ENCODE results near the gene GUCY1B1.
A peak's percentile ranks its signal among the peaks of the same experiment; 100 is the strongest.

The GUCY1B1 gene

GRCh38 chr4:155809835-155810234 lies 51.0 kb downstream of the GUCY1B1 start:
- no peak overlapping the region for H4K91ac ChIP-seq (ENCODE audit: low read length)
- H3K4me3 ChIP-seq (ENCODE audit: insufficient read depth in 1 of 2, low read depth in 1 of 2, low read length in 2 of 2): no peak overlapping the region
- peak; percentile 87 for DNase-seq
- H2AFZ ChIP-seq (ENCODE audit: low read depth, low read length): no peak overlapping the region
- H3K23ac ChIP-seq (ENCODE audit: low read length in 2 of 2): no peak overlapping the region
- H3K4ac ChIP-seq (ENCODE audit: low read depth in 1 of 2, low read length in 2 of 2): no peak overlapping the region
- H2BK120ac ChIP-seq (ENCODE audit: low read depth, low read length): no peak overlapping the region
- H3K14ac ChIP-seq (ENCODE audit: low read length in 2 of 2): no peak overlapping the region
- H3K27me3 ChIP-seq (ENCODE audit: control insufficient read depth in 1 of 2, insufficient read depth in 1 of 2, low read length in 2 of 2): no peaks in the 10 kb centered on the region
- H2AK5ac ChIP-seq (ENCODE audit: low read length, severe bottlenecking): no peak overlapping the region
- no peak overlapping the region for H2BK12ac ChIP-seq (ENCODE audit: low read length in 2 of 2)
- no peaks in the 10 kb centered on the region for H3K79me1 ChIP-seq (replicated peaks; ENCODE audit: low read length, poor library complexity, severe bottlenecking)
- 86% methylated on average over 1 of the region's 1 CpG for WGBS
- peaks cover 1% of the 10 kb centered on the region for H3K4me1 ChIP-seq (ENCODE audit: control insufficient read depth, insufficient read depth, low read depth, low read length)
- no peak overlapping the region for H2BK5ac ChIP-seq (ENCODE audit: low read depth, low read length, poor library complexity, severe bottlenecking)
- H3K27ac ChIP-seq (ENCODE audit: low read length, poor library complexity, severe bottlenecking): no peak overlapping the region
- H3K36me3 ChIP-seq (ENCODE audit: control insufficient read depth in 1 of 2, insufficient read depth in 2 of 2, low read depth in 1 of 2, low read length in 2 of 2): no peaks in the 10 kb centered on the region
- no peak overlapping the region for H3K18ac ChIP-seq (ENCODE audit: low read depth in 1 of 2, low read length in 2 of 2)
- H3K4me2 ChIP-seq (ENCODE audit: low read length, poor library complexity, severe bottlenecking): no peak overlapping the region
- no peaks in the 10 kb centered on the region for H3K9me3 ChIP-seq (ENCODE audit: control insufficient read depth, low read length)
- H3K9ac ChIP-seq (ENCODE audit: low read length): peak overlapping the region; percentile 35
- no peak overlapping the region for H4K8ac ChIP-seq (ENCODE audit: low read length)
- H2BK15ac ChIP-seq (ENCODE audit: low read depth, poor library complexity, severe bottlenecking): no peak overlapping the region

GRCh38 chr4:155811083-155811482 lies 52.3 kb downstream of the GUCY1B1 start:
- H3K18ac ChIP-seq (ENCODE audit: low read depth in 1 of 2, low read length in 2 of 2): no peak overlapping the region
- H4K91ac ChIP-seq (ENCODE audit: low read length): no peak overlapping the region
- H3K79me1 ChIP-seq (replicated peaks; ENCODE audit: low read length, poor library complexity, severe bottlenecking): no peaks in the 10 kb centered on the region
- no peak overlapping the region for H3K4me3 ChIP-seq (ENCODE audit: insufficient read depth in 1 of 2, low read depth in 1 of 2, low read length in 2 of 2)
- H2AFZ ChIP-seq (ENCODE audit: low read depth, low read length): no peak overlapping the region
- no peak overlapping the region for H3K4me2 ChIP-seq (ENCODE audit: low read length, poor library complexity, severe bottlenecking)
- H2AK5ac ChIP-seq (ENCODE audit: low read length, severe bottlenecking): no peak overlapping the region
- H2BK120ac ChIP-seq (ENCODE audit: low read depth, low read length): no peak overlapping the region
- peak overlapping the region in 1 of 2 experiments; percentile 17 for H3K4ac ChIP-seq (ENCODE audit: low read depth in 1 of 2, low read length in 2 of 2)
- H3K9ac ChIP-seq (ENCODE audit: low read length): no peak overlapping the region
- no peak overlapping the region for H2BK12ac ChIP-seq (ENCODE audit: low read length in 2 of 2)
- no peaks in the 10 kb centered on the region for H3K4me1 ChIP-seq (ENCODE audit: control insufficient read depth, insufficient read depth, low read depth, low read length)
- no peak overlapping the region for H2BK15ac ChIP-seq (ENCODE audit: low read depth, poor library complexity, severe bottlenecking)
- H3K27ac ChIP-seq (ENCODE audit: low read length, poor library complexity, severe bottlenecking): no peak overlapping the region
- H3K36me3 ChIP-seq (ENCODE audit: control insufficient read depth in 1 of 2, insufficient read depth in 2 of 2, low read depth in 1 of 2, low read length in 2 of 2): no peaks in the 10 kb centered on the region
- no peak overlapping the region for H4K8ac ChIP-seq (ENCODE audit: low read length)
- 95% methylated on average over 2 of the region's 2 CpGs for WGBS
- no peak for DNase-seq
- H3K14ac ChIP-seq (ENCODE audit: low read length in 2 of 2): no peak overlapping the region
- no peaks in the 10 kb centered on the region for H3K27me3 ChIP-seq (ENCODE audit: control insufficient read depth in 1 of 2, insufficient read depth in 1 of 2, low read length in 2 of 2)
- no peak overlapping the region for H2BK5ac ChIP-seq (ENCODE audit: low read depth, low read length, poor library complexity, severe bottlenecking)
- no peak overlapping the region for H3K23ac ChIP-seq (ENCODE audit: low read length in 2 of 2)
- H3K9me3 ChIP-seq (ENCODE audit: control insufficient read depth, low read length): no peaks in the 10 kb centered on the region

GRCh38 chr4:155818639-155819038 lies 59.8 kb downstream of the GUCY1B1 start:
- Histone ChIP-seq H2AFZ (ENCODE audit: low read depth, low read length) (no peak overlapping the region), H3K18ac (ENCODE audit: low read depth in 1 of 2, low read length in 2 of 2) (no peak overlapping the region), H2BK12ac (ENCODE audit: low read length in 2 of 2) (no peak overlapping the region), H3K27me3 (ENCODE audit: control insufficient read depth in 1 of 2, insufficient read depth in 1 of 2, low read length in 2 of 2) (no peaks in the 10 kb centered on the region), H2BK5ac (ENCODE audit: low read depth, low read length, poor library complexity, severe bottlenecking) (no peak overlapping the region), H3K79me1 (replicated peaks; ENCODE audit: low read length, poor library complexity, severe bottlenecking) (no peaks in the 10 kb centered on the region), H4K8ac (ENCODE audit: low read length) (no peak overlapping the region), H3K4me3 (ENCODE audit: insufficient read depth in 1 of 2, low read depth in 1 of 2, low read length in 2 of 2) (no peak overlapping the region), H2BK15ac (ENCODE audit: low read depth, poor library complexity, severe bottlenecking) (no peak overlapping the region), H3K9me3 (ENCODE audit: control insufficient read depth, low read length) (no peaks in the 10 kb centered on the region), H3K23ac (ENCODE audit: low read length in 2 of 2) (no peak overlapping the region), H4K91ac (ENCODE audit: low read length) (no peak overlapping the region), H3K36me3 (ENCODE audit: control insufficient read depth in 1 of 2, insufficient read depth in 2 of 2, low read depth in 1 of 2, low read length in 2 of 2) (no peaks in the 10 kb centered on the region), H3K14ac (ENCODE audit: low read length in 2 of 2) (no peak overlapping the region), H3K4me1 (ENCODE audit: control insufficient read depth, insufficient read depth, low read depth, low read length) (no peaks in the 10 kb centered on the region), H2BK120ac (ENCODE audit: low read depth, low read length) (no peak overlapping the region), H3K4me2 (ENCODE audit: low read length, poor library complexity, severe bottlenecking) (no peak overlapping the region), H3K9ac (ENCODE audit: low read length) (no peak overlapping the region), H3K27ac (ENCODE audit: low read length, poor library complexity, severe bottlenecking) (no peak overlapping the region), H3K4ac (ENCODE audit: low read depth in 1 of 2, low read length in 2 of 2) (no peak overlapping the region), H2AK5ac (ENCODE audit: low read length, severe bottlenecking) (no peak overlapping the region)
- DNase-seq: no peak
- WGBS: 97% methylated on average over 1 of the region's 2 CpGs

GRCh38 chr4:155819066-155819465 lies 60.2 kb downstream of the GUCY1B1 start:
- Histone ChIP-seq H3K23ac (ENCODE audit: low read length in 2 of 2) (no peak overlapping the region), H3K9me3 (ENCODE audit: control insufficient read depth, low read length) (no peaks in the 10 kb centered on the region), H4K91ac (ENCODE audit: low read length) (no peak overlapping the region), H3K27ac (ENCODE audit: low read length, poor library complexity, severe bottlenecking) (no peak overlapping the region), H3K9ac (ENCODE audit: low read length) (peak overlapping the region; percentile 14), H2BK12ac (ENCODE audit: low read length in 2 of 2) (no peak overlapping the region), H3K4ac (ENCODE audit: low read depth in 1 of 2, low read length in 2 of 2) (no peak overlapping the region), H2AFZ (ENCODE audit: low read depth, low read length) (no peak overlapping the region), H3K4me1 (ENCODE audit: control insufficient read depth, insufficient read depth, low read depth, low read length) (no peaks in the 10 kb centered on the region), H3K27me3 (ENCODE audit: control insufficient read depth in 1 of 2, insufficient read depth in 1 of 2, low read length in 2 of 2) (no peaks in the 10 kb centered on the region), H3K36me3 (ENCODE audit: control insufficient read depth in 1 of 2, insufficient read depth in 2 of 2, low read depth in 1 of 2, low read length in 2 of 2) (no peaks in the 10 kb centered on the region), H2AK5ac (ENCODE audit: low read length, severe bottlenecking) (no peak overlapping the region), H3K18ac (ENCODE audit: low read depth in 1 of 2, low read length in 2 of 2) (no peak overlapping the region), H4K8ac (ENCODE audit: low read length) (no peak overlapping the region), H3K14ac (ENCODE audit: low read length in 2 of 2) (no peak overlapping the region), H2BK120ac (ENCODE audit: low read depth, low read length) (no peak overlapping the region), H2BK15ac (ENCODE audit: low read depth, poor library complexity, severe bottlenecking) (no peak overlapping the region), H3K4me3 (ENCODE audit: insufficient read depth in 1 of 2, low read depth in 1 of 2, low read length in 2 of 2) (no peak overlapping the region), H3K79me1 (replicated peaks; ENCODE audit: low read length, poor library complexity, severe bottlenecking) (no peaks in the 10 kb centered on the region), H3K4me2 (ENCODE audit: low read length, poor library complexity, severe bottlenecking) (no peak overlapping the region), H2BK5ac (ENCODE audit: low read depth, low read length, poor library complexity, severe bottlenecking) (no peak overlapping the region)
- DNase-seq: no peak
- WGBS: 38% methylated on average over 1 of the region's 1 CpG
